HCT116 (cell line): ENCODE data around the gene IL1RAPL2. TPM values are rescaled to one million over a fixed set of nuclear protein-coding genes. Genes with fewer than 3 reads are reported as not detected.

Source experiments
- ATAC-seq: fragments of 200-7000 bp; cut with Tn5 transposase; 2 replicates; pipeline ENCODE4 v1.9.1; 2020; ENCODE audit warnings: mild to moderate bottlenecking, moderate library complexity
- BruUV-seq: library from RNA; stranded (reverse); fragments of 400-500 nt; replicated peaks from 2 replicates; lab custom pipeline; 2021; lab: Mats Ljungman, UMichigan
- CTCF ChIA-PET: fragments of 300-600 bp; sonication (Branson Sonifier 250); formaldehyde crosslinking; loops from one replicate; lab custom pipeline; 2021; ENCODE audit warnings: antibody characterized with exemption; lab: Charles Lee
- POLR2A ChIA-PET: fragments of 300-600, 350-600 bp; sonication (Branson Sonifier 250); formaldehyde crosslinking; loops from one replicate; lab custom pipeline; 2021; ENCODE audit warnings: antibody characterized with exemption; lab: Charles Lee
- RAD21 ChIA-PET, 2 experiments: fragments of 300-600 bp; sonication (Branson Sonifier 250); formaldehyde crosslinking; loops; one replicate each; lab custom pipeline; 2023; ENCODE audit warnings: low total read pairs in 2 of 2; ENCODE audit not compliant: uncharacterized antibody in 2 of 2, unreplicated experiment in 2 of 2, low non-redundant PET in 1 of 2; lab: Charles Lee
- DNase-seq: peaks from one replicate; pipeline ENCODE4 v3.0.0-alpha.2; 2010; ENCODE audit warnings: low read depth, low spot score
- H2AFZ ChIP-seq: fragments of 200-600 bp; shearing (Covaris generic), sonication (generic); 2 replicates; pipeline ENCODE4 v1.6.1; 2017; ENCODE audit warnings: low read depth, mixed run types, mixed read lengths, antibody characterized with exemption, low read length; ENCODE audit not compliant: poor library complexity, severe bottlenecking
- H3K27ac ChIP-seq: 2 replicates; pipeline ENCODE4 v1.5.1; 2012; ENCODE audit warnings: low read depth, low read length
- H3K27me3 ChIP-seq: fragments of 200-600 bp; sonication (generic); 2 replicates; pipeline ENCODE4 v1.6.1; 2016; ENCODE audit warnings: mixed run types, low read length, mixed read lengths; ENCODE audit not compliant: insufficient read depth
- H3K36me3 ChIP-seq, 2 experiments: fragments of 200-500 bp in 1 of 2; fragments of 200-600 bp in 1 of 2; sonication (Bioruptor generic) in 1 of 2; sonication (generic) in 1 of 2; 2 replicates each; pipeline versions ENCODE4 v1.5.1 to v1.6.1; 2014 to 2016; ENCODE audit warnings: low read length in 2 of 2, inconsistent platforms in 1 of 2, mixed read lengths in 1 of 2, mixed run types in 1 of 2; ENCODE audit not compliant: insufficient read depth in 2 of 2, control insufficient read depth in 1 of 2
- H3K4me1 ChIP-seq, 2 experiments: fragments of 200-600 bp in 1 of 2; sonication (generic) in 1 of 2; 2 replicates each; pipeline versions ENCODE4 v1.5.1 to v1.6.1; 2012 to 2017; ENCODE audit warnings: low read length in 2 of 2, inconsistent platforms in 1 of 2, mild to moderate bottlenecking in 1 of 2, mixed read lengths in 1 of 2, mixed run types in 1 of 2, moderate library complexity in 1 of 2; ENCODE audit not compliant: insufficient read depth in 2 of 2, control insufficient read depth in 1 of 2
- H3K4me2 ChIP-seq: fragments of 200-600 bp; sonication (generic); 2 replicates; pipeline ENCODE4 v1.6.1; 2017; ENCODE audit warnings: mixed run types, low read length, mixed read lengths
- H3K4me3 ChIP-seq, 2 experiments: fragments of 200-600 bp in 1 of 2; sonication (generic) in 1 of 2; replicated peaks in 1 of 2; 2 replicates each; pipeline ENCODE4 v1.5.1; 2011 to 2016; ENCODE audit warnings: low read length in 2 of 2, control low read depth in 1 of 2, low read depth in 1 of 2, mild to moderate bottlenecking in 1 of 2, mixed read lengths in 1 of 2, mixed run types in 1 of 2
- H3K79me2 ChIP-seq: fragments of 200-600 bp; sonication (generic); 2 replicates; pipeline ENCODE4 v1.6.1; 2017; ENCODE audit warnings: mild to moderate bottlenecking, mixed run types, low read length, moderate library complexity, mixed read lengths; ENCODE audit not compliant: insufficient read depth
- H3K9ac ChIP-seq: fragments of 200-600 bp; sonication (generic); 2 replicates; pipeline ENCODE4 v1.6.1; 2016; ENCODE audit warnings: low read length, mixed read lengths
- H3K9me2 ChIP-seq: fragments of 200-600 bp; sonication (generic), shearing (Covaris generic); 2 replicates; pipeline ENCODE4 v1.6.1; 2017; ENCODE audit warnings: mixed run types, mild to moderate bottlenecking, moderate library complexity; ENCODE audit not compliant: insufficient read depth
- H3K9me3 ChIP-seq, 2 experiments: fragments of 200-500 bp in 1 of 2; fragments of 200-600 bp in 1 of 2; sonication (Bioruptor generic) in 1 of 2; sonication (generic) in 1 of 2; 2 replicates each; pipeline ENCODE4 v1.6.1; 2014 to 2017; ENCODE audit warnings: low read length in 2 of 2, mixed read lengths in 2 of 2, inconsistent platforms in 1 of 2, low read depth in 1 of 2, mild to moderate bottlenecking in 1 of 2, mixed run types in 1 of 2, moderate library complexity in 1 of 2; ENCODE audit not compliant: control insufficient read depth in 1 of 2, insufficient read depth in 1 of 2
- H4K20me1 ChIP-seq: fragments of 200-600 bp; sonication (generic), shearing (Covaris generic); 2 replicates; pipeline ENCODE4 v1.6.1; 2017; ENCODE audit warnings: mixed run types, mild to moderate bottlenecking, moderate library complexity; ENCODE audit not compliant: insufficient read depth
- CBX3 ChIP-seq: IDR thresholded peaks from 2 replicates; pipeline ENCODE4 v1.6.1; 2012; ENCODE audit warnings: low read depth
- CEBPB ChIP-seq: IDR thresholded peaks from 2 replicates; pipeline ENCODE4 v1.6.1; 2012; ENCODE audit warnings: low read depth
- ELF1 ChIP-seq: IDR thresholded peaks from 2 replicates; pipeline ENCODE4 v1.6.1; 2012; ENCODE audit warnings: low read depth, borderline replicate concordance
- JUND ChIP-seq: IDR thresholded peaks from 2 replicates; pipeline ENCODE4 v1.6.1; 2012
- POLR2A ChIP-seq: IDR thresholded peaks from 2 replicates; pipeline ENCODE4 v1.7.0; 2011; ENCODE audit warnings: borderline replicate concordance; ENCODE audit not compliant: insufficient read depth, insufficient read length; ENCODE audit errors: extremely low read depth
- SIN3A ChIP-seq: IDR thresholded peaks from 2 replicates; pipeline ENCODE4 v1.6.1; 2012; ENCODE audit warnings: low read depth
- SRF ChIP-seq: IDR thresholded peaks from 2 replicates; pipeline ENCODE4 v1.6.1; 2012; ENCODE audit warnings: low read depth
- YY1 ChIP-seq: IDR thresholded peaks from 2 replicates; pipeline ENCODE4 v1.6.1; 2011; ENCODE audit warnings: low read length, low read depth, moderate library complexity, mild to moderate bottlenecking; ENCODE audit not compliant: insufficient replicate concordance; ENCODE audit errors: extremely low read depth
- ZFX ChIP-seq: fragments of 450-650 bp; IDR thresholded peaks from 2 replicates; pipeline ENCODE4 v1.6.1; 2017
- ZNF274 ChIP-seq: fragments of 200-500 bp; sonication (Bioruptor generic); IDR thresholded peaks from 2 replicates; pipeline ENCODE4 v1.6.1; 2014; ENCODE audit warnings: mild to moderate bottlenecking, low read depth, low read length, inconsistent platforms
- intact Hi-C: fragments of 100-400 bp; cut with micrococcal nuclease; formaldehyde crosslinking; loops from 2 replicates; pipeline ENCODE4 v1.10.0; 2022
- total RNA-seq: library from RNA; stranded (reverse); gene quantifications from one replicate; pipeline ENCODE4 v1.2.1, GENCODE V29; 2021; ENCODE audit not compliant: unreplicated experiment
- TF ChIP-seq, protein P1 (sequence below): IDR thresholded peaks from 2 replicates; pipeline ENCODE4 v1.6.1; 2012
- TF ChIP-seq, protein P2 (sequence below): IDR thresholded peaks from 2 replicates; pipeline ENCODE4 v1.6.1; 2012; ENCODE audit warnings: low read depth

Gene IL1RAPL2
- total RNA-seq, 1 experiment from 2014 or later: not detected

- TF ChIP-seq POLR2A: no peak
- TF ChIP-seq JUND: no peak
- TF ChIP-seq ZFX: no peak
- TF ChIP-seq CBX3: no peak
- TF ChIP-seq, protein P1, sequence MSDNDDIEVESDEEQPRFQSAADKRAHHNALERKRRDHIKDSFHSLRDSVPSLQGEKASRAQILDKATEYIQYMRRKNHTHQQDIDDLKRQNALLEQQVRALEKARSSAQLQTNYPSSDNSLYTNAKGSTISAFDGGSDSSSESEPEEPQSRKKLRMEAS: no peak
- no peak for TF ChIP-seq SRF
Observed at GRCh38 chrX:105267167-105267566, 701.2 kb downstream of the IL1RAPL2 start (continued).

- CTCF ChIA-PET: no interaction called here
- H3K4me2 ChIP-seq: no peak overlapping the region
Observed at GRCh38 chrX:105269386-105269785, 703.4 kb downstream of the IL1RAPL2 start.

More at GRCh38 chrX:105269386-105269785, 703.4 kb downstream of the IL1RAPL2 start:
- no peaks in the 10 kb centered on the region for H3K4me1 ChIP-seq
- no peaks in the 10 kb centered on the region for H4K20me1 ChIP-seq
- no peaks in the 10 kb centered on the region for H3K79me2 ChIP-seq
- no peak overlapping the region for H3K9ac ChIP-seq
- ChIA-PET RAD21 (no interaction called here), POLR2A (no interaction called here)
- intact Hi-C loops: no loop called here
- no peaks in the 10 kb centered on the region for H3K9me2 ChIP-seq
- DNase-seq (no peak), ATAC-seq (no peak)
- BruUV-seq: no TSS peak
- H3K9me3 ChIP-seq: no peaks in the 10 kb centered on the region
- no peaks in the 10 kb centered on the region for H3K27me3 ChIP-seq
- no peak overlapping the region for H3K27ac ChIP-seq
- TF ChIP-seq ELF1: no peak
- no peak for TF ChIP-seq SIN3A
- no peak for TF ChIP-seq ZNF274
- TF ChIP-seq, protein P2, sequence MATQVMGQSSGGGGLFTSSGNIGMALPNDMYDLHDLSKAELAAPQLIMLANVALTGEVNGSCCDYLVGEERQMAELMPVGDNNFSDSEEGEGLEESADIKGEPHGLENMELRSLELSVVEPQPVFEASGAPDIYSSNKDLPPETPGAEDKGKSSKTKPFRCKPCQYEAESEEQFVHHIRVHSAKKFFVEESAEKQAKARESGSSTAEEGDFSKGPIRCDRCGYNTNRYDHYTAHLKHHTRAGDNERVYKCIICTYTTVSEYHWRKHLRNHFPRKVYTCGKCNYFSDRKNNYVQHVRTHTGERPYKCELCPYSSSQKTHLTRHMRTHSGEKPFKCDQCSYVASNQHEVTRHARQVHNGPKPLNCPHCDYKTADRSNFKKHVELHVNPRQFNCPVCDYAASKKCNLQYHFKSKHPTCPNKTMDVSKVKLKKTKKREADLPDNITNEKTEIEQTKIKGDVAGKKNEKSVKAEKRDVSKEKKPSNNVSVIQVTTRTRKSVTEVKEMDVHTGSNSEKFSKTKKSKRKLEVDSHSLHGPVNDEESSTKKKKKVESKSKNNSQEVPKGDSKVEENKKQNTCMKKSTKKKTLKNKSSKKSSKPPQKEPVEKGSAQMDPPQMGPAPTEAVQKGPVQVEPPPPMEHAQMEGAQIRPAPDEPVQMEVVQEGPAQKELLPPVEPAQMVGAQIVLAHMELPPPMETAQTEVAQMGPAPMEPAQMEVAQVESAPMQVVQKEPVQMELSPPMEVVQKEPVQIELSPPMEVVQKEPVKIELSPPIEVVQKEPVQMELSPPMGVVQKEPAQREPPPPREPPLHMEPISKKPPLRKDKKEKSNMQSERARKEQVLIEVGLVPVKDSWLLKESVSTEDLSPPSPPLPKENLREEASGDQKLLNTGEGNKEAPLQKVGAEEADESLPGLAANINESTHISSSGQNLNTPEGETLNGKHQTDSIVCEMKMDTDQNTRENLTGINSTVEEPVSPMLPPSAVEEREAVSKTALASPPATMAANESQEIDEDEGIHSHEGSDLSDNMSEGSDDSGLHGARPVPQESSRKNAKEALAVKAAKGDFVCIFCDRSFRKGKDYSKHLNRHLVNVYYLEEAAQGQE: no peak
- TF ChIP-seq CEBPB: no peak
- TF ChIP-seq SRF: no peak
- no peak for TF ChIP-seq YY1
- H3K36me3 ChIP-seq: no peaks in the 10 kb centered on the region
- no peak overlapping the region for H3K4me3 ChIP-seq
- H2AFZ ChIP-seq: no peak overlapping the region
